HG03439 (cell line): Measurements from ENCODE around the gene TMBIM1.
"Not testable (repeated sequence)": the region's sequence is repeated elsewhere in the genome, so short reads cannot be mapped to it uniquely, and the experiment has no call there.

Experiments used
- ATAC-seq: cut with Tn5 transposase; IDR thresholded peaks from one replicate; pipeline ENCODE4 v1.9.1; 2021; ENCODE audit warnings: mild to moderate bottlenecking, moderate library complexity; ENCODE audit not compliant: unreplicated experiment

TMBIM1 gene

DNA sequence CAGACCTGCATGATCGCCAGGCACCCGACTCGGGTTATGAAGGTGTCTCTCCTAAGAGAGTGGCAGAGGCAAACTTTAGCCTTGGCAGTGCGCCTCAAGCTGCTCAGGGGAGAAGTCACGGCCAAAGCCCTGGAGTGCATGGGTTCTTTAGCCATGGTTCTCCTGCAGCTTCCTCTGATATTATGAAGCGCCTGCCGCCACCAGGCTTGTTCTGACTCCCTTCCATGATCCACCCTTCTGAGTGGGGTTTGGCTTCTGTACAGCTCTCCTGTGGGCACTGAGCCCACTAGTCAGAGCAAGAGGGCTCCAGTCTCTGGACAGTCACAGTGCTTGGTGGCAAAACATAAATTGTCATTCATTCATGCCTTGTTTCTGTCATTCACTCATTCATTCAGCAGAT is 25.9 kb upstream of the TMBIM1 start:
- ATAC-seq, result no peak

DNA sequence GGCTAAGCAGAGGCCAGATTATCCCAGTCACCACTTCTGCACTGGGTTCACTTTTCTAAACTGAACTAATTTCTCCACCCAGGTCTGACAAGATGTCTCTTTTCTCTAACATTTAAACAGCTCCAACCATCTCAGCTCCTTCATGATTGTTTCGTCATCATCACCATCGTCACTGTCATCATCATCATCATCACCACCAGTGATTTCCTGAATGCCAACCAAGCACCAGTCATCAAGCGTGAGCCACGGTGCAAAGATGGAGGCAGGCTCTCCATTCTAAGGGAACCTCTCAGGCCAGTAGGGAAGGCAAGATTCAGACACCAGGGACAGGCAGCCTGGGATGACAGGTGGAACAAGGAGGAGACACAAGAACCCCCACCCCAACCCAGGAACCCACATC is 25.5 kb upstream of the TMBIM1 start:
- no peak for ATAC-seq

DNA sequence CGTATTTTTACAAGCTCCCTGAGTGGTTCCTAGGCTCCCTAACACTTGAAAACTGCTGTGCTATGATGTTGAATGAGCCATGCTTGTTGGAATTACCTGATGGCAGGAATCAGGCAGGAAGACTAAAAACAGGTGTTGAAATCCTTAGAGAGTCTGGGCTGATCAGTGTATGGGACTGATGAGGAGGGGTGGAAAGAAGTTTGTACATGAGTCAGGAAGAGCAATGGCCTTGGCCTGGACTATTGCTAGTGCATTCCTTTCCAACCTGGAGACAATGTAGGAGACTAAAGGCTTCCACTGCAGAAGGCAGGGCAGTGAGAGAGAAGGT is 25.0 kb upstream of the TMBIM1 start:
- no peak for ATAC-seq

DNA sequence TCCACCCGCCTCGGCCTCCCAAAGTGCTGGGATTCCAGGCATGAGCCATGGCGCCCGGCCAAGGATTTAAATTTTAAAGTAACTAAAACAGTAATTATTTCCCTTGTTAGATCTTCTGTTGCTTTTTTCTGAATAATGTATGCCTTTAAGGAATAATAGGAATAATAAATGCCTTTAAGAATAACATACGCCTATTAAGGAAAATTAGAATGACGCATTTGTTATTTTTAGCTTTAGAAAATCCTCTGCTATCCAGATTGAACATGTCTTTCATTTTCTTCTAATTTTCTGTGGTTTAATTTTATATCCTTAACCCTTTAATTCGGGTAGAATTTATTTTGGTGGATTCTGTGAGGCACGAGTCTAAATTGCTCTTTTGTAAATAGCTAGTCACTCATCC is 23.1 kb upstream of the TMBIM1 start:
- no peak for ATAC-seq

DNA sequence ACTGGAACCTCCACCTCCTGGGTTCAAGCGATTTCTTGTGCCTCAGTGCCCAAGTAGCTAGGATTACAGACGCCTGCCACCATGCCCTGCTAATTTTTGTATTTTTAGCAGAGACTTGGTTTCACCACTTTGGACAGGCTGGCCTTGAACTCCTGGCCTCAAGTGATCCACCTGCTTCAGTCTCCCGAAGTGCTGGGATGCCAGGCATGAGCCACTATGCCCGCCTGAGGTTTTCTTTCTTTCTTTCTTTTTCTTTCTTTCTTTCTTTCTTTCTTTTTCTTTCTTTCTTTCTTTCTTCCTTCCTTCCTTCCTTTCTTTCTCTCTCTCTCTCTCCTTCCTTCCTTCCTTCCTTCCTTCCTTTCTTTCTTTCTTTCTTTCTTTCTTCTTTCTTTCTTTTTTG is 22.5 kb upstream of the TMBIM1 start:
- ATAC-seq, result not testable (repeated sequence)

DNA sequence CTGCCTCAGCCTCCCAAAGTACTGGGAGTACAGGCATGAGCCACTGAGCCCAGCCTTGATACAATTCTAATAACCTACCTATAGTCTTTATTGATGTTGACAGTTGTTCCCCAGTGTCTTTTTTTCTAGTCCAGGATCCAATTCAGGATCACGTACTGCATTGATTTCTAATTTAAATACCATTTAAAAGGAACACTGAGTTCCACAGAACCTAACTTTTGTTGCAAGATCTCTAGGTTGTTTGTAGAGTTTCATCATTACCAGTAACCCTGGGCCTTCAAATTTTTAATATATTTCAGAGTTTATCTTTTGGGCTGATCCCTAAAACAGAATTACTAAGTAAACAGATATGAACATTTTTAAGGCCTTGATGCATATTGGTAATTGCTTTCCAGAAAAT is 21.1 kb upstream of the TMBIM1 start:
- no peak for ATAC-seq

DNA sequence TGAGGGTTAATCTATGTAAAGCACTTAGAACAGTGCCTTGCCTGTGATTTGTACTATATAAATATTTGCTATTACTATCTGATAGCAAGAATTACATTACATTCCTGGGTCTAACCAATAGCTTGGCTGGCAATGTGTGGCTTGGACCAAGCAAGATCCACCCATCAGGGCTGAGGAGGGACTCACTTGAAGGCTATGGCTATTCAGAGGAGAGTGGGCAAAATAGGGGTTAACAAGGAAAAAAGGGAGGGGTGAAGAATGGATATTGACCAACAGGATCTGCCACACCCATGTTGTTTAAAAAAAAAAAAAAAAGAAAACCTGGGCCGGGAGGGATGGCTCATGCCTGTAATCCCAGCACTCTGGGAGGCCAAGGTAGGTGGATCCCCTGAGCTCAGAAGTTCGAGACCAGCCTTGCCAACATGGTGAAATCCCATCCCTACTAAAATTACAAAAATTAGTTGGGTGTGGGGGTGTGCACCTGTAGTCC is 20.0 kb upstream of the TMBIM1 start:
- ATAC-seq, result no peak

DNA sequence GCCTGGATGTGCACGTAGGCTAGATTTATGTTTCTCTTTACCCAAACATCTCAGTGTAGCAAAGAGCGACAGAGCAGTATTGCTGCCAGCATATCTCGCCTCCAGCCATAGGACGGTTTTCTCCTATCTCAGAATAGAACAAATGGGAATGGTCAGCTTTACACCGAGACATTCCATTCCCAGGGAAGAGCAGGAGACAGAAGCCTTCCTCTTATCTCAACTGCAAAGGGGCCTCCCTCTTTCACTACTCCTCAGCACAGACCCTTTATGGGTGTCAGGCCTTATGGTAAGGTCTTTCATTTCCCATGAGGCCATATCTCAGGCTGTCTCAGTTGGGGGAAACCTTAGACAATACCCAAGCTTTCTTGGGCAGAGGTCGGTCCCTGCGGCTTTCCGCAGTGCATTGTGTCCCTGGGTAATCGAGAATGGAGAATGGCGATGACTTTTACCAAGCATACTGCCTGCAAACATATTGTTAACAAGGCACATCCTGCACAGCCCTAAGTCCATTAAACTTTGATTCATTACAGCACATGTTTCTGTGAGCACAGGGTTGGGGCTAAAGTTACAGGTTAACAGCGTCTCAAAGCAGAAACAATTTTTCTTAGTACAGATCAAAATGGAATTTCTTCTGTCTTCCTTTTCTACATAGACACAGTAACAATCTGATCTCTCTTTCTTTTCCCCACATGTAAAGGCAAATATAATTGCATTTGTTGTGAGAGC is 19.4 kb upstream of the TMBIM1 start:
- not testable (repeated sequence) for ATAC-seq

DNA sequence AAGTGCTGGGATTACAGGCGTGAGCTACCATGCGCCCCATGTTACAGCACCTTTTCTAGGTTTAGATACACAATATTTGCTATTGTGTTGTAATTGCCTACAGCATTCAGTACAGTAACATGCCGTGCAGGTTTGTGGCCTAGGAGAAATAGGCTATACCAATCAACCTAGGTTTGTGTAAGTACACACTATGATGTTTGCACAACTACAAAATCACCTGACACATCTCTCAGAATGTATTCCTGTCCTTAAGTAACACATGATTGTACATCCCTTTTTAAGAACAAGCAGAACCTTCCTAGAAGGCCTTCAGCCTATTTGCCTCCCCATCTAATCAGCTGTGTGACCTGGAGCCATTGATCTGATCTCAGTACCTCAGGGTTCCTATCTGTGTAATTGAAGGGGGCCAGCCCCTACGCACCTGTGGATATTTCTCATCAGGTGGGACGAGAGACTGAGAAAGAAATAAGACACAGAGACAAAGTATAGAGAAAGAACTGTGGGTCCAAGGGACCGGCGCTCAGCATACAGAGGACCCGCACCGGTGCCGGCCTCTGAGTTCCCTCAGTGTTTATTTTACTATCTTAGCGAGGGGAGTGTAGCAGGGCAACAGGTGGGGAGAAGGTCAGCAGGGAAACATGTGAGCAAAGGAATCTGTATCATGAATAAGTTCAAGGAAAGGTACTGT is 18.7 kb upstream of the TMBIM1 start:
- ATAC-seq, result no peak

DNA sequence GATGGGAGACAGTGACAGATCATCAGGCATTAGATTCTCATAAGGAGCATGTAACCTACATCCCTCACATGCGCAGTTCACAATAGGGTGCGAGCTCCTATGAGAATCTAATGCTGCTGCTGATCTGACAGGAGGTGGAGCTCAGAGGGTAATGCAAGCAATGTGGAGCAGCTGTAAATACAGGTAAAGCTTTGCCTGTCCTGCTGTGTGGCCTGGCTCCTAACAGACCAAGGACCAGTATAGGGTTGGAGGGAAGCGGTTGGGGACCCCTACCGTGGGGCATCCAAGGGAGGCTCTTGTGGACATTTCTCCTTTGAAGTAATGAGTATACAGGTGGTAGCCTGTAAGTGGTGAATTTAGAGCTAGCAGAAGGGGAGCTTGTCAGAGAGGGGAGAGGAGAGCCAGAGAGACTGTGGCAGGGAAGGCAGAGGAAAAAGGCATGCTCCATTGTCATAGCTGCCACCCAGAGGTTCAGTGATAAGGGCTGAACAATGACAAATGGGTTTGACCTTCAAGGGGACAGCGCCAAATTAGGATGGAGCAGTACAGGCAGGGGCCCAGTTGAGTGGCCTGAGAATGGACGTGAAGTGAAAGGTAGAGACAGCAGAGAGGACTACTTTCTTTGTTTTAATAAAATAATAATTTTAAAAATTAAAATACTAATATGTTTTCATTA is 15.2 kb upstream of the TMBIM1 start:
- ATAC-seq, result no peak

DNA sequence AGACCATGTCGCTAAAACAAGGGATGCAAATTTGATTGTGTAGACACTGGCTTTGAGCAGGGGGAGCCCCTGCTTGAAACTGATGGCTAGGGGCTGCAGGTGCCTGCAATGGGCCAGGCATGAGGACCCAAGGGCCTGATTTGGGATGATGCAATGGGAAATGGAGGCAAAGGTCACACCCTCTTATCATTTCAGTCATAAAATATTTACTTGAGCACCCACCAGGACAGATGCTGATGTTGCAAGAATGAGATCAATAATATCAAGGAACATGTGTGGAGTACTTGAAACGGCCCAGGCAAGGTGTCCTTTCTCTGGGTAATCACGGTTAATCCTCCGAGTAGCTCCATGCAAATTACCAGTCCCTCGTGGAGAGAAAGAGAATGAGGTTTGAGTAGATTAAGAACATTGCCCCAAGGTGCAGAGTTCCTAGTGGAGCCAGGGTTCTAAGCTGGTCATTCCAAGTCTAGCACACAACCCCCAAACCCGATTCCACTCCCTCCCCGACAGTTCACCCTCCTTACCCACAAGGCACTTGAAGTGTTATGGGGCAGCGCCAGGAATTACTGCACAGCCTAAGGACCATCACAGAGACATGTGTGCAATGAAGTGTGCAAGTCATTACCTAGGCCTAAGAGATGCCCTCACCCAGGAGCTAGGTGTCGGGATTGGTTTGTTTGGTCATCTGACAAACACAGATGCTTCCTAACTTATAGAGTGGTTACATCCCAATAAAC is 14.0 kb upstream of the TMBIM1 start:
- no peak for ATAC-seq

DNA sequence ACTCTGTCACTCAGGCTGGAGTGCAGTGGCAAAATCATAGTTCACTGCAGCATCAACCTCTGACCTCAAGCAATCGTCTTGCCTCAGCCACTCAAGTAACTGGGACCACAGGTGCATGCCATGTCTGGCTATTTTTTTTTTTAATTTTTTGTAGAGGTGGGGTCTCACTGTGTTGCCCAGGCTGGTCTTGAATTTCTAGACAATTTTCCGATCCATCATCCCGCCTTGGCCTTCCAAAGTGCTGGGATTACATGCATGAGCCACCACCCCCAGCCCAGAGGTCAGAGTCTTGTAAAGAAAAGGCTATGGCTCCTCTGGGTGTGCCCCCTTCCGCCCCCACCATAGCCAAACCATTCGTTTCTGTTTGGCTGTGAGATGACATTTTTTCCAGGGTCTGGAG is 13.1 kb upstream of the TMBIM1 start:
- ATAC-seq, result no peak

DNA sequence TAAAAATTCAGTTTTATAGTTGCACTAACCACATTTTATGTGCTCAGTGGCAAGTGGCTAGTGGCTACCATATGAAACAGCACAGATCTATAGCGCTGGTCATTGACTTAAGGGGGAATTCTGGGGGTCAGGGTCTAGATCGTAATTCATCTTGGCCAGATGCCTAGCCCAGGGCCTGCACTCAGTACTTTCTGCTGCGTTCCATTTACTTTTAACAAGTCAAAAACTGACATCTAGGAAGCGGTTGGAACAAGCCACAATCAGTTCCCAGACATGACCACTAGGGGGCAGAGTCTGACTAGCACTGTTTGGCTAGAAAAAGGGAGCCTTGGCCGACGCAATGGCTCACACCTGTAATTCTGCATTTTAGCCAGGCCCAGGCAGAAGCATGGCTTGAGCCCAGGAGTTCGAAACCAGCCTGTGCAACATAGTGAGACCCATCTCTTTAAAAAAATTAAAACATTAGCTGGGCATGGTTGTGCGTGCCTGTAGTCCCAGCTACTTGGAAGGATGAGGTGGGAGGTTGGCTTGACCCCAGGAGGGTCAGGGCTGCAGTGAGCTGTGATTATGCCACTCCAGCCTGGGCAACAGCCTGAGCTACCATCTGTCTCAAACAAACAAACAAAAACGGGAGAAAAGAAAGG is 9.0 kb upstream of the TMBIM1 start:
- ATAC-seq, result peak; percentile 81

DNA sequence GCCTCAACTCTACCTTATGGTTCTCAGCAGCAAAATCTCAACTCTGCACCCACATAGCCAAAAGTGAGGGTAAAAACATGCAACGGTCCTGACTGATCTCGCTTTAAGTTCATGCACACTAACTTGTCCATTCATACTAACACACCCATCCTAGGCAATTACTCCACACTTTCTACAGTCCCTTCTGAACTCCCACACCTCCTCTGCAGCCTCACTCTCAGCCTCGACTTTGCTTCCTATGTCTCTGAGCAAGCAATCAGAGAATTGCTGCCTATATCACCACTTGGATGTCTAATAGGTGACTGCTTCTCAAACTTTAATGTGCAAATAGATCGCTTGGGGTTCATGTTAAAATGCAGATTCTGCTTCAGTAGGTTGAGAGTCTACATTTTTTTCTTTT is 7.8 kb upstream of the TMBIM1 start:
- ATAC-seq, result no peak

DNA sequence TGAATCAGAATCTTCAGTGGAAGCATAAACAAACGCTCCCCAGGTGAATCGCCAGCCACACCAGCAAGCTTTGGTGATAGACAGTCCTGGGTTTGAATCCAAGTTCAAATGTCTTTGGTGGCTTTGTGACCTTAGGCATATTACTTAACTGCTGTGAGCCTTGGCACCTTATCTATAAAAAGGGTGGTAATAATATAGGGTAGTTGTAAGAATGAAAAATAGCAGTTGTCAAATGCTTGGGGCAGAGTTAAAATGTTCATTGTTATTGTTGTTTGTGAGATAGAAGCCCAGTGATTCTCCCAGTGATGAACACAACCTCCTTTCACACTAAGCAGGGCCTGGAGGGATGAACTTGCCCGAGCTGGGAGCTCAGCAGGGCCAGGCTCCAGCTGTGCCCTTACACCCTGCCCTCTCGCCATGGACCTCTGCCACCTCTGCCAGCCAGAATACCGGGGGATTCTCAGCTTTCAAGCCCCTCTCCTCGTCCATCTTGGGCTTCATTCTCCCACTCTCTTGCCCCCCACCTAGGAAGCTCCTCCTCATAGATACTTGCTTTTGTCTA is 6.1 kb upstream of the TMBIM1 start:
- no peak for ATAC-seq

DNA sequence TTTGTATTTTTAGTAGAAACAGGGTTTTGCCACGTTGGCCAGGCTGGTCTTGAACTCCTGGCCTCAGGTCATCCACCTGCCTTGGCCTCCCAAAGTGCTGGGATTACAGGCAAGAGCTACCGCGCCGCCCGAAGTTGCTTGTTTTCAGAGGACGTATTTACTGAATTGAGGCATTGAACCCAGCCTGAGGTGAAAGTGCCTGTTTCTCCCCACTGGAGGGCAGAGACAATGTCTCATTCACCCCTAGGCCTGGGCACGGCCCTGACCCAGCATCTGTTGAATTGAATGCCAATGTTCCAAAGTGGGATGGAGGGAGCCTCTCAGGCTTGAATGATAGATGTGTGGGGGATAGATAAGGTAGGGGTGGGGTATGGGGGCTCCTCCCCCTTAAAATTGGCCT is 4.5 kb upstream of the TMBIM1 start:
- no peak for ATAC-seq

DNA sequence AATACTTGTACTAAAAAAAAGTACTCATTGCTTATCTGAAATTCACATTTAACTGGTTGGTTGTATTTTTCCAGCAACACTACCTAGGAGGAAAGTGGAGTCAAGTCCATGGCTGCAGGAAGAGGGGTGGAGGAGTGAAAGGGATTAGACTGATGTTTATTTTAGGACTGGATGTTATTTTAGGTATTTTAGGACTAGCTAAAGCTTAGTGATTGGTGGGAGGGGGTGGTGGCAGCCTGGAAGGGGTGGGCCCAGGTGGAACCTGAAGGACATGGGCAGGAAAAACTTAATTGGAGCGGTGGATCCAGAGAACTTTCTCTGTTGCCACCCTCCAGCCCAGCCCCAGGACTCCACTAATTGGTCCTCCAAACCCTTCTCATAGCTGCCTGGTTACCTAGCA is 3.9 kb upstream of the TMBIM1 start:
- ATAC-seq, result no peak

DNA sequence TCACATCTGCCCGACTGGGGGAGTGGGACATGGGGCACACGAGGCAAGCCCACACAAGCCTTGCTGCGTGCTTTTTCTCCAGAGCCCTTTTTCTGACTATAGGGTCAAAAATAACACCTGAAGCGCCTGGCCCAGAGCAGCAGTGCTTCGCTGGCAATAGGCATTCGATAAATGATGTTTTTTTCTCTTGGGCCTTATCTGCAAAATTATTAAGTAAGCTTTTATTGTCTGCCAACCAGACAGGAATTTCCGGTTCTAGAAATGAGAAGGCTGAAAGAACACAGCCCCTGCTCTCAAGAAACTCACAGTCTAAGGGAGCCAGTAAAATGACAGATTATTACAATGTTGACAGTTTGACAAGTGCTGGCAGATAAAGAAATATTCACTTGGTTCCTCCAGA is 2.7 kb upstream of the TMBIM1 start:
- ATAC-seq, result no peak

DNA sequence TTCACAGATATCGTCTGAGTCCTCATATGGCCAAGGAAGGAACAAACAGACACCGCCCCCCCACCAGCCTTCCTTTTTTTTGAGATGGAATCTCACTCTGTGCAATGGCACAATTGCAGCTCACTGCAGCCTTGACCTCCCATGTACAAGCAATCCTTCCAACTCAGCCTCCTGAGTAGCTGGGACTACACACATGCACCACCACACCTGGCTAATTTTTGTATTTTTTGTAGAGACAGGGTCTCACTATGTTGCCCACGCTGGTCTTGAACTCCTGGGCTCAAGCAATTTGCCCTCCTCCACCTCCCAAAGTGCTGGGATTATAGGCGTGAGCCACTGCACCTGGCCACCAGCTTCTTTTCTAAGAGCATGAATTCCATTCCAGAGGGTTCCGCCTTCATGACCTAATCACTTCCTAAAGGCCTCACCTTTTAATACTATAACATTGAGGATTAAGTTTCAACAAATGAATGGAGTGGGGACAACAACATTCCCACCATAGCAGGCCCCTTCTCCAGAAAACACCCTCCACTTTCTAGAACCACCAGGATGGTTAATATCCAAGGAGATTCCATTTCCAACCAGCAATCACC is 2.2 kb upstream of the TMBIM1 start:
- ATAC-seq, result no peak

DNA sequence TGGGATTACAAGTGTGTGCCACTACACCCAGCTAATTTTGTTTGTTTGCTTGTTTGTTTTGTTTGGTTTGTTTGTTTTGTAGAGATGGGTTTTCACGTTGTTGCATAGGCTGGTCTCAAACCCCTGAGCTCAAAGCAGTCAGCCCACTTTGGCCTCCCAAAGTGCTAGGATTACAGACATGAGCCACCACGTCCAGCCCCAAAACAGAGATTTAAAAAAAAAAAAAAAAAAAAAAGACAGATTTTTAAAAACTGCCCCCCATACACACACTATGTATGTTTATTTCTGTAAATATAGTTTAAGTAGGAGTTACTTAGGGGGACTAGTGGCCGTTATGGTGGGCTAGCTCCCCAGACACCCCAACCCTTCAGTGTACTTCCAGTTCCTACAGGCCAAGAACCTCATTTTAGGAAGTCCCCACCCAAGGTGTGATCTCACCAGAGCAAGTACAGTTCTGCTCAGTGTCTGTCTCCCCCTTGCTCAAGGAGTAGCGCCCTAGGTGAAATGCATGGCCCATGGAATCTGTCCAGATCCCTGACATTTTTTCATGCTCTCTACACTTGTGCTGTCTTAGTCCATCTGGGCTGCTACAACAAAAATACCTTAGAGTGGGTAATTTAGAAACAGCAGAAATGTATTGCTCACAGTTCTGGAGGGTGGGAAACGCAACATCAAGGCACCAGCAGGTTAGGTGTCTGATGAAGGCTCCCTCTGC is 1.6 kb upstream of the TMBIM1 start:
- no peak for ATAC-seq
